DMS79 (cell line): ENCODE results near the gene ASPDH.

Experiments used
- DNase-seq: peaks from one replicate; lab custom pipeline; 2025; lab: John Stamatoyannopoulos, UW

Gene ASPDH

GRCh38 chr19:50513746-50514345 lies at the start of gene ASPDH:
ASPDH (minus strand) TSS chr19:50513913; CDS start chr19:50513823, 90 bp downstream.
- no peak for DNase-seq

DNA sequence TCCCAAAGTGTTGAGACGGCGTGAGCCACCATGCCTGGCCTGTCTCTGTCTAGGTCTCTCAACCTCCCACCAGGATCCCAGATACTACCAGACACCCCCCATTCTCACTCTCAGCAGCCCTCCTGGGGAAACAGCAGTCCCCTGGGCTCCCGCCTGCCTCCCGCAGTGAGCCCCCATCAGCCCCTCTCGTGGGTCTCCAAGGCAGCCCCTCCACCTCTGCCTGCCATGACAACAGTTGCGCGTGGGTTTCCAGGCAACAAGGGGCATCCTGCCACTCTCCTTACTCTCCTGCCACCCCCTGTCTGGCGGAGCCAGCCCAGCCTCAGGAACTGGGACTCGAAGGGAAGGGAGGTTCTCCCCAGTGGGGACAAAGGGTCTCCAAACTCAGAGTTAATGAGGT lies 49.3 kb upstream of the ASPDH start:
- DNase-seq, result no peak

GRCh38 chr19:50562329-50562728 lies 48.6 kb upstream of the ASPDH start:
- DNase-seq, result no peak

DNA sequence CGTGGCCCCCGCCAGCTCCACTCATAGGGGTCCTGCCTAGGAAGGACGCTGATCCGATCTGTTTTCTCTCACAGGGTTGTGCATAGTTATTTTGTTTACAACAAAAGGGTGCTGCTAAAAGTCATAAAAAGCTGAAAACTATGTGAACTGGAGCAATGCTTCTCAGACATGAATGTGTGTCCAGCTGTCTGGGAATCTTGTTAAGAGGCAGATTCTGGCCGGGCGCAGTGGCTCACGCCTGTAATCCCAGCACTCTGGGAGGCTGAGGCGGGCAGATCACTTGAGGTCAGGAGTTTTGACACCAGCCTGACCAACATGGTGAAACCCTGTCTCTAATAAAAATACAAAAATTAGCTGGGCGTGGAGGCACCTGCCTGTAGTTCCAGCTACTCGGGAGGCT lies 45.9 kb upstream of the ASPDH start:
- no peak for DNase-seq

DNA sequence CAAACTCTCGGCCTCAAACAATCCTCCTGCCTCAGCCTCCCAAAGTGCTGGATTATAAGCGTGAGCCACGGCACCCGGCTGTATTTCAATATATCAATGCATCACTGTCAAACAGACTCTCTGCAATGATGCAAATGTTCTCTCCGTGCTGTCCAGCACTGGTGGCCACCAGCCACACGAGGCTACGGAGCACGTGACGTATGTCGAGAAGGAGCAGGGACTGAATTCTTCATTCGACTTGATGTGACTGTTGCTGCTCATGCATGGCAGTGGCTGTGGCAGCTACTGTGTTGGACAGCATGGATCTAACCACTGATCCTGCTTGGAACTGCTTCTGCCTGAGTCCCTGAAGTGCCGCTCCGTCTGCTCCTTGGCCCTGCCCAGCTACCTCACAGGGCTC lies 44.7 kb upstream of the ASPDH start:
- no peak for DNase-seq

DNA sequence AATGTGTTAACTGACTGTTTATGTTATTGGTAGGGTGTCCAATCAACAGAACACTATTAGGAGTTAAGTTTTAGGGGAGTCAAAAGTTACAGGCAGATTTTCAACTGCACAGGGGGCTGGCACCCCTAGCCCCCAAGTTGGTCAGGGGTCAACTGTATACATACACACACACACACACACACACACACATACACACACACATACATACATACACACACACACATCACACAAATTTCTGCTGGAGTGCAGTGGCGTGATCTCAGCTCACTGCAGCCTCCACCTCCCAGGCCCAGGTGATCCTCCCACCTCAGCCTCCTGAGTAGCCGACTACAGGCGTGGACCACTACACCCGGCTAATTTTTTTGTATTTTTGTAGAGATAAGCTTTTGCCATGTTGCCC lies 44.3 kb upstream of the ASPDH start:
- DNase-seq, result no peak

DNA sequence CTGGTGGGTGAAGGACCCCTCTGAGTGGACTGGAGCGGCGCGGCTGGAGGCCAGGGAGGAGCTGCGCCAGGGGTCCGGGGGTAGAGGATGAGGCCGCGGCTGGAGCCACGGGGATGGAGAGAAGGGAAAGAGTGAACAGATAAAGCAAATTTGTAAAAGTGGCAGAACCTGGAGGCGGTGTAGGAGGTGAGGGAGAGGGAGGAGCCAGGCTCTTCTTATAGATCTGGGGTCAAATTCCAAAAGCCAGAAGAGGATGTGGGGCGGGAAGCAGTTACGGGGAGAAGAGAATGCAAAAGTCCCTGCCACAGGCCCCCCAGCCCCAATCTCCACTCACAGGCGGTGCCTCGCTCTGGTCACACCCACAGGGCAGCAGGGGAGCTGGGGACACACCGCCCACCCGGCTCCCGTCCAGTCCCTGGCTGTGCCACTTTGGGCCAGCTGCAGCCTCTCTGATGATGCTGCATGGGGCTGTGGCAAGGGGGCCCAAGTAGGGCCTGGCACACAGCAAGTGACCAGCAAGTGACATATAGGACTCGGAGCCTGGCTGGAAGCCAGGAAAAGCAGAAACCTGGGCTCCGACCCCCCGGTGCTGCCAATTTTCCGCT lies 43.4 kb upstream of the ASPDH start:
- DNase-seq, result no peak

GRCh38 chr19:50556282-50557008 lies 42.7 kb upstream of the ASPDH start:
- peak; percentile 49 for DNase-seq

DNA sequence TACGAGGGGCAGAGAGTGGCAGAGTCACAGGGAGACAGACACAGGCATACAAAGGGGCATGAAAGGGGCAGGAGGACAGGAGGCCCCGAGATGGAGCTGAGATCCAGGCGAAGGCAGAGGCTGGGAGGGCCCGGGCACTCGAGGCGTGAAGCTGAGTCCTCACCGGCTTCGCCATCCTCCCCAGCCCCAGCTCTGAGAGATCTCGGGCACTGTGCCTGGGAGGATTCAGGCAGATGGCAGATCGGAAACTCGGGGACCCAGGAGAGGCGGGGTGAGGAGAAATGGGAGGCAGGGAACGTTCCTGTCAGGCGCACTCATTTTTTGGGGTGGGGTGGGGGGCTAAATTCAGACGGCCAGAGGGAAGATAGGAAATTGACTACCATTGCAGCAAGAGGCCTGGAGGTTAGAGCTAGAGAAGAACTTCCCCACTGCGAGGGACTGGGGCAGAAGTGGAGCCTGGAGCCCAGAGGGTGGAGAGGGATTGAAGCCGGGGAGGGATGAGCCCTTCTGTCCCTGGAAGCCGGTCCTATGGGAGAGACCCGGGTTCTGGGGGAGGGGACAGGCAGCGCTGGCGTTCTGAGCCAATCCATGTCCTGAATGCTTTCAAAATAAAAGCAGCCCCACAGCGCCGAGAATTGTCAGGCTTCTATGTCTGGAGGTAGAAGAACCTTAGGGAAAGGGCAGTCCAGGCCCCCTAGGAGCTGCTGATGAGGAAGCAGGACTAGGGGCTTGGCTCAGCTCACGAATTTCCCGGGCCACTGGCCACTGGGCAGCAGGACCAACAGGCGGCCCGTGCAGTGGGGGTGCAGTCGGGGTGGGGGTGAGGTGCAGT lies 42.0 kb upstream of the ASPDH start:
- no peak for DNase-seq

DNA sequence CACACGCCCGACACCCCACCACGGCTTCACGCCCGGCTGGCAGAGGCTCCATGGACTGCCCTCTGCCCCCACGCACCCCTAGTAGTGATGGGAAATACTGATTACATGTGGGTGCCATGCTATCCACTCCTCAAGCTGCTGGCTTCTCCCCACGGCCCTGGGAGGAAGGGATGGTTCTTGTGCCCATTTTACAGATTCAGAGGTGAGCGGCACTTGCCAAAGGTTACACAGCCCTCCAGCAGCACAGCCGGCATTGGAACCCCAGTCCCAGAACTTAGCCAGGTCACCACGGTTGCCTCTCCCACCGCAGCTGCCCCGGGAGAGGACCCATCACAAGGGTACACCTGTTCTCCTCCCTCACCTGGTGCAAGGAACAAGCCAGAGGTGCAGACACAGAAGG lies 41.3 kb upstream of the ASPDH start:
- DNase-seq, result no peak

DNA sequence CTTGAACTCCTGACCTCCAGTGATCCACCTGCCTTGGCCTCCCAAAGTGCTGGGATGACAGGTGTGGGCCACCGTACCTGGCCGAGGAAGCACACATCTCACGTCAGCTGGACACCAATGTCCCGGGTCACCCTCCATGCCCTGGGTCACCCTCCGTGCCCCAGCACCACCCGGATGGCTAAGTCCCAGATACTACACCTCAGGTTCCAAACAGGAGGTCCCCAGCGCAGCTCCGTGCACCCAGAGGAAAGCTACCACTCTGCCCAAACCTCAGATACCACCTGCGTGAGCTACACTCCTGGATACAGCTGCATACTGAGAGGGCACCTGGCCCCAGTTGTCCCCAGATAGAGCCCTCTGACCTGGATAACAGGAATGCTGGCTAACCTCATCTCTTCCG lies 40.5 kb upstream of the ASPDH start:
- no peak for DNase-seq

- DNase-seq, result no peak
Measured at GRCh38 chr19:50553134-50553703, 39.5 kb upstream of the ASPDH start.

- no peak for DNase-seq
Measured at GRCh38 chr19:50552540-50552939, 38.8 kb upstream of the ASPDH start.

- no peak for DNase-seq
Measured at GRCh38 chr19:50551715-50552187, 38.0 kb upstream of the ASPDH start.

DNA sequence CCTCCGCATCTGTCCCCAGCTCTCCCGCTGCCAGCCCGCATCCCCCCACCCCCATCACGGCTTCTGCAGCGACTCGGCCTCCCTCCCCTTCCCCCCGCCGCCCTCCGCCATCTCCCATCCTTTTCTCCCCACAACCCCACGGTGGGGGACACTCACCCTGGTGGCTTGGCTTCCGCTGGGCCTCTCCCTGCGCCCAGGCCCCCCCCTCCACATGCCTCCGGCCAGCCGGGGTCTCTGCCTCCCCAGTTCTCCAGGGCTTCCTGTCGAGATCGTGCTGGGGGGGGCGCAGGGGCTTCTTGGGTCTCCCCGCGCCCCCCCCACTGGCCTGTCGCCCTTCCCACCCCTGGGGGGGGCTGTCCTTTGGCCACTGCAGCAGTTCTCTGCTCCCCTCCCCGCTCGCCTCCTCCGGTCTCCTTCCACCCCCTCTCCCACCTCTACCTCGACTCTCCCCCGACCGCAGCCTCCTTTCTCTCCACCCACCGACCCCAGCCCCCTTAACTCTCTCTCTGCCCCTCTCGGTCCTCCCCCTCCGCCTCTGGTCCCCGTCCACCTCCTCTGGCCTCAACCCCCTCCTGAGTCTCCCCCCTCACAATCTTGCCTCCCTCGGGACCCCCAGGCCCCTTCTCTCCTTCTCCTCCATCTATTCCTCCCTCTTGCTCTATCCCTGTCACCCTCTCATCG lies 37.5 kb upstream of the ASPDH start:
- DNase-seq, result no peak

- no peak for DNase-seq
Measured at GRCh38 chr19:50550594-50550966, 36.9 kb upstream of the ASPDH start.

- DNase-seq, result no peak
Measured at GRCh38 chr19:50549927-50550593, 36.3 kb upstream of the ASPDH start.

DNA sequence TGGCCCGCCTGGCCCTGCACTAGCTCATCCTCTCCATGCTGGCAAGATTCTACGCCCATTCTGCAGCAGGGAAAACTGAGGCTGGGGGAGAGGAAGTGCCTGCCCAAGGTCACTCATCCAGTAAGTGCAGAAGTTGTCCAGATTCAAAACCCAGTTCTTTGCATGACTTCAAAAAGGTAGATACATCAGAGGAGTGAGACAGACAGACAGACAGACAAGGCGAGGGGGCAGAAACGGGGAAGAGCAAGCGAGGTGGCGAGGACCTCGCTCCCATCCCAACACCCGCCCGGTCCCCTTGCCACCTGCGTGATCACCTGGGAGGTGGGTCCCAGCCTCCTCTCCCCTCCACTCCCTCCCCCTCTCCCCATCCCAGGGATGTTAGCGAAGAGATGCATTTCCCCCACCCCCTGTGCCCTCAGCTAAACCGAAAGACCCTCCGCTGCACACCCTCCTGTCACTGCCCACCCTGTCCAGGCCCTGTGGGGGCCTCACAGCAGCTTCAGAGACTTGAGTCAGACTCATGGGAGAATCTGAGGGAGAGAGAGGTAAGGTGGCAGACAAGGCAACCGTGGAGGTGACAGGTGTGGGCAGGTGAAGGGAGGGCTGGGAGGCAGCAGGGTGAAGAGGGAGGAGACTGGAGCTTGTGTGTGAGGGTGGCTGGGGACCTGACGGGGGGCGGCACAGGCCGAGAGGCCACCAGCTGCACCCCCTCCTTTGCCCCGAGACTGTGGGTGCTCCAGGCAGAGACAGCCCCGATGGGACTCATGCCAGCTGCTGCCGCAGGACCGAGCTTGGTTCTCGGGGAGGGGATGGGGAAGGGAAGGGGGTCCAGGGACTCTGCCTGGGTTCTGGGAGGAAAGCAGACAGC lies 35.6 kb upstream of the ASPDH start:
- DNase-seq, result no peak

DNA sequence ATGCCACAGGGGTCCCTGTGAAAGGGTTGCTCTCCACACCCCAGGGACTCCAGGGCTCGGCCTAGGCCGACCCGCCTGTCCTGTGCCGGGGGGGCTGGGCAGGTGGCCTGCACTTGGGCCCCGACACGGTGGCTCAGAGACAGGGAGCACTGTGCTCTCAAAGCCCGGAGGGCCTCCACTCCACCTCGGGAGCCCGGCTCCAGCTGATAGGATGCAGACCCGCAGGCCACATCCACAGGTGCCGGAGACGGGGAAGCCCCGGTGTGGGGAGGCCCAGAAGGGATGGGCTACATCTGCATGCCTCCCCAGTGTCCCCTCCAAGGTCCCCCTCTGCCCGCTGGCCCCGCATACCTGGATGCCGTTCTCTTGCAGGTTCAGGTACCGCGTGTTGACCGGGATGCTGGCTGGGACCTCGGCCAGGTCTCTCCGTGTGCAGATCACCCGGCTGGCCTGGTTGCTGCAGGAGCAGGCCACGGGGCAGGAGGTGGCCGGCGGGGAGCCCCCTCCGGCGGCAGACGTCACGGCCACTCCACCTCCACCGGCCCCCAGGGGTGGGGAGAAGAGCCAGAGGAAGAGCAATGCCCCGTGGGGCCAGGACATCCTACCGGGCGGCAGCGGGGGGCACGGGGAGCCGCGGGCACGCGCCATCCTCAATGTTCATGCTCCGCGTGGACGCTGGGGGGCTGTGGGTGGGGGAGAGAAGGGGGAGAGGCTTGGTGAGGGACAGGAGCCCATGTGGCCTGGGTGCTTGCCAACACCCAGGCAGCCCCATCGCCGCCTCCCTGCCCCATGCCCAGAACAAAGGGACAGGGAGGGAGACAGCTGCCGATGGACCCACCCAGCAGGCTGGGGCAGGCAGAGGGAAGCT lies 34.7 kb upstream of the ASPDH start:
- no peak for DNase-seq
